NCI-H2107 treated with DMSO at 0.1 percent for 48 hours (cell line): ENCODE results near the gene PDE4D.
"Not testable (repeated sequence)": the region's sequence is repeated elsewhere in the genome, so short reads cannot be mapped to it uniquely, and the experiment has no call there.

ENCODE experiments used
- DNase-seq: peaks from one replicate; lab custom pipeline; 2025; ENCODE audit not compliant: unreplicated experiment; lab: John Stamatoyannopoulos, UW

The PDE4D gene

DNA sequence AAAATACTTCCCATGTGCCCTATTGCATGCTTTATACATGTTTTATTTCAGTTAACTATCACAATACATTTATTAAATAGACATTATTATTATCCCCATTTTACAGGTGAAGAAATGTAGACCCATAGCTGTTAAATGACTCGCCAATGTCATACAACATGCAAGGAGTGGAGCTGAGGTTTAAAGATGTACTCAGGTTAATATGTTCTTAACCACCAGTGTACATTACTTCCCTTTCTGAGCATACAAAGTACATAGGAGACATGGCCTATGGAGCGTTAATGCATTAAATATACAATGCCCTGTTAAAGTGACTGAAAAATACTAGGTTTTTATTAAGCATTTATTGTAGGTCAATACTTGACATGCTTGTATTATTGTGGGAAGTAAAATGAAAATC lies 407.0 kb downstream of the PDE4D start:
- no peak for DNase-seq

- DNase-seq = no peak
Measured at GRCh38 chr5:59485629-59486439, 407.7 kb downstream of the PDE4D start.

- DNase-seq = no peak
Measured at GRCh38 chr5:59485107-59485506, 408.4 kb downstream of the PDE4D start.

GRCh38 chr5:59484618-59485017 lies 408.9 kb downstream of the PDE4D start:
- DNase-seq = no peak

DNA sequence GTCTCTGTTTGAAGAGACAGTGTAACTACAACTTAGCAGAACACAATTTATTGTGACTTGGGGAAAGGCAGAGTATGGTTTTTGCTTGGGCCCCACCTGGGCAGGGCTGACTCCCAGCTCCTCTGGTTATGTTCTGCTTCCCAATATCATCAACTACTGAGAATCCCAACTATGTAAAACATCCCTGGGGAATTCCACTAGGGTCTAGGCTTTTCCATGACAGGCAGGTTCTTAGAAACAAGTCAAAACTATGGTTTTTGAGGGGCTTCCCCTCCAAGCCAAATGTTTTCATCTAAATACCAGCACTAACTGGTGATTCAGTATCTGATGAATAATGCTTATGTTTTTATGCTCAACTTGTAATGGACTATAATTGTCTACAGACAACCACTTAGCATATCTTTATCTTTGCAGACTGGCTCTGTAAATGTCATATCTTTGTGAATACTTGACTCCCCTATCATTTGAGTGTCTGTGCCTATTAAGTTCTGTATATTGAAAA lies 409.5 kb downstream of the PDE4D start:
- DNase-seq = no peak

DNA sequence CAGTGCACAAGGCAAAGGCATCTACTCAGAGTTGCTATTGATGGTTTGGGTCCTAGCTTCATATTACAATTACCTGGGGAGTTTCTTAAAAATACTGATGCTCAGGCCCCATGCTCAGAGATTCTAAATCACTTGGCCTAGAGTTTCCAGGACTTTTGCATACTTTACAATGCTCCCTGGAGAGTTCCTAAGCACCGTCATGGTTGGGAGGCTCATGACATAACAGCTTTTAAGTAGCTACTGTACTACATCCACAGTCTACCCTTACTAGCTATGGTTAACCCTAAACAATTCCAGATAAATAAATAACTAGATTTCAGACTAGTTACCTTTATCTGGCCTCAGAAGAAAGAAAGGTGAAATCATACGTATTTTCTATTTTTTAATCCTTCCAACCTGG lies 414.4 kb downstream of the PDE4D start:
- no peak for DNase-seq

- DNase-seq = no peak
Measured at GRCh38 chr5:59474324-59474723, 419.2 kb downstream of the PDE4D start.

DNA sequence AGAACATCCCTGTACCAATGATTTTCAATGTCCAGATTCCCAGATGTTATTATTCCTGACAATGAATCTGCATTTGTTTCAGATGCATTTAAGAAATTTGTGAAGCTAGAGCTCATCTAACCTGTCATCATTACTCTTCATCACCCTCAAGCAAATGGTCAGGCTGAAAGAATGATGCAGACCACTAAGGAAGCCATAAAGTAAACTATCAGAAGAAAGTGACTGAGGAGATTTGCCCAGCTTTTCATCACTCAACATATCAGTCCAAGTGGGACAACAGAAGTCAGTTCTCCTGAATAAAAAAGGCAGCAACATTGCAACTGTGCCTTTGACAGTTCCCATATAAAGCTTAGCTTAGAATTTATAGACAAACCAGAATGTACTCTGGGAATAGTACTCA lies 419.9 kb downstream of the PDE4D start:
- DNase-seq = no peak

DNA sequence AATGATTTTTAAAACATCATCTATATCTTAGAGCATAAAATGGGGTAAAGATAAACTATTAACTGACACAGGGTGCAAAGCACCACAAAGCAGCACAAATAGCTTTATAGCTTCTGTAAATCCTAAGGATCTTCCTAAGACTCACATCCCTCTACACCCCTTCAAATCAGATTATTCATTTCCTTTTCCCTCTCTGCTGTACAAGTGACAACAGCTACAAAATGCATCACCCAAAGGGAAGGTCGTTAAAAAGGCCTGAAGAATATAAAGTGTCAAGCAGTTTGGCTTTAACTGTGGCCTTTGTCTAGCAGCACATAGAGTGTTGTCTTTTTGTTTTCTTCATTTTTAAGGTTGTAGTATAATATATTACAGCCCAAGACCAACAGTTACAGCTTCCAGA lies 422.1 kb downstream of the PDE4D start:
- no peak for DNase-seq

DNA sequence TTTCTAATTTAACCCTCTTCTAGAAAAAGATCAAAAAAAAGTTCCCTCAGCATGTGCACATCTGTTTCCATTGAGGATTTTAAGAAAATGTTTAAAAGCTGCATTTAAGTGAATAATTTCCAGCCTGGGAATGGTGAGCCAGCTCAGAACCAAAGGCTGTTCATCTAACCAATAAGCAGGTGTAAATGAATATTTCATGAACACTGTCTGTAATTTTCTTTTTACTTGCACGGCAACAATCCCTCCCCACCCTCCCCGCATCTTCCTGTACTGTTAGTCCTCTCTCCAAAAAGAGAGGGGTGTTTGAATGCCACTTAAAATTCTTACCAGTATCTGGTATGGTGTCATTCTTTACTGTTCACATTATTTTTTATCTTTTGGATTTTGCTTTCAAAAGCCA lies 425.6 kb downstream of the PDE4D start:
- DNase-seq = no peak

- DNase-seq = no peak
Measured at GRCh38 chr5:59466271-59466670, 427.3 kb downstream of the PDE4D start.

GRCh38 chr5:59464969-59465368 lies 428.6 kb downstream of the PDE4D start:
- no peak for DNase-seq

DNA sequence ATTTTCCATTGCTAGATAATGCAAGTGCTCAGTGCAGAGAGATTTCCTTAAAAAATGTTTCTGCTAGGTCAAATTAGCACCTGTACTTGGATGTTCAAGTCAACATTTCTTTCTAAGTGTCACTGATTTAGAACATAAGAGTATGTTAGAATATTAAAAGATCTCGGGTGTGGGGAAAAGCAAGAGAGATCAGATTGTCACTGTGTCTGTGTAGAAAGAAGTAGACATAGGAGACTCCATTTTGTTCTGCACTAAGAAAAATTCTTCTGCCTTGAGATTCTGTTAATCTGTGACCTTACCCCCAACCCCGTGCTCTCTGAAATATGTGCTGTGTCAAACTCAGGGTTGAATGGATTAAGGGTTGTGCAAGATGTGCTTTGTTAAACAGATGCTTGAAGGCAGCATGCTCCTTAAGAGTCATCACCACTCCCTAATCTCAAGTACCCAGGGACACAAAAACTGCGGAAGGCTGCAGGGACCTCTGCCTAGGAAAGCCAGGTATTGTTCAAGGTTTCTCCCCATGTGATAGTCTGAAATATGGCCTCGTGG lies 429.8 kb downstream of the PDE4D start:
- DNase-seq = not testable (repeated sequence)

DNA sequence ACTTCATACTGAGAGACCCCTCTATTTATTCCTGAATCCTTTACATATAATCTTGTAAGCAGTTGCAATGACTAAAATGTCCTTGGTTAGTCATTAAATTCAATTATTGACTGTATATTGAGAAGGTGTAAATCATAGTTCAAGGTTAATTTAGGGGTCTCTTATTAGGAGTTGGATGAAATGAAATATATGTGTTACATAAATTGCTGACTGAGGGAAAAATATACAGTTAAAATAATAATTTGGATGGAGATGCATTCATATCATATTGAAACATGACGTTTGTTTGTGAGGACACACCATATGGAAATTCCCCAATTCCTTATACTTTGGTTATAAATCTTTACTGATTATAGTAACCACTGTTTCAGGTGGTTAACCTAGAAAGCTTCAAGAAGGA lies 430.6 kb downstream of the PDE4D start:
- DNase-seq = no peak

DNA sequence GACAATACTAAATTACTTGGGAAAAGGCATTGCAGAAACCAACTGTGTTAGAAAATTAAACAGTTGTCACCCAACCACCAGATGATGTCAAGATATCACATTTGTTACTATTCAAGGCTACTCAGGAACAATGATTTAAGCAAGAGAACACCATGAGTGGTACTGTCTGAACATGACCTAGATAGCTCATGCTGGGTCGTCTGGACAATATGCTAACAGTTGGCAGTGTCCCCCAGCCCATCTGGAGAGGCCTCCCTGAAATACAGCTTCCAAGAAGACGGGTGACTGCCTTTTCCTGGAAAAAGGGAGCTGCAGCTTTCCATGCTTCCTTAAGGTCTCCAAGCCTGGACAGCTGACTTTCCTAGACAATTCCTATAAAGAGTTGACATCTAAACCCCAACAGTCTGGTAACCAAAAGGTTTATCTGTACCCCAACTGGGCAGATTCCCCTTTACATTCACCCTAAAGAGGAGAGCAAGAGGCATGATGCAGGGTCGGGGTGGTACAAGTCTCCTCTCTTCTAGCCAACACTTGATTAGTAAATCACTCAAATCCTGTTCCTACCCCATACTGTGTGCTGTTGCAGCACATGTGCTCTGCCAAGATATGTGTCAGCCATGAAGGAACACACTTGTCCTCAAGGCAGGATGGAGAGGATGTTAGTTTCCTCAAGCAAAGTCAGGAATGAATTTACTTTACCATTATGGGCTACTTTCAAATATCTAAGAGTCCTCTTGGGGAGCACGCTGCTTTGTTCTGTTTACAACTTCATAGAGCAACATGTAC lies 433.0 kb downstream of the PDE4D start:
- DNase-seq = no peak

GRCh38 chr5:59458966-59459729 lies 434.4 kb downstream of the PDE4D start:
- no peak for DNase-seq

DNA sequence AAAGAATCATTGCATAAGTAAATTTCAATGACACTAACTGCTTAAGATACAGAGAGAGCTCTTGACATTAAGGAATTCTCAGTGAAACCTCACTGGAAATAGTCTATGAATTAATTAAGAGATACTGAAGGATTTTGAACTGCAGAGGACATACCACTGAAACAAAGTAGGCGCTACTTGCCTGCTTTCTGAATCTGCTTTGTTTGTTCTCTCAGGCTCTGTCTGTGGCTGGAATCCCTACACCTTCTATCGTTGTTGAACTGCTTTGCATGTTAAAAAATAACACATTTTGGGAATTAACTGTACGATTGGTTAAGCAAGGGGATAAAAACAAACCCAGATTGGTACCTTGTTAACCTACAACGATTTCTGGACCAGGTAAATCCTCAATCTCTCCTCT lies 435.2 kb downstream of the PDE4D start:
- DNase-seq = no peak

- DNase-seq = no peak
Measured at GRCh38 chr5:59449905-59450644, 443.5 kb downstream of the PDE4D start.

DNA sequence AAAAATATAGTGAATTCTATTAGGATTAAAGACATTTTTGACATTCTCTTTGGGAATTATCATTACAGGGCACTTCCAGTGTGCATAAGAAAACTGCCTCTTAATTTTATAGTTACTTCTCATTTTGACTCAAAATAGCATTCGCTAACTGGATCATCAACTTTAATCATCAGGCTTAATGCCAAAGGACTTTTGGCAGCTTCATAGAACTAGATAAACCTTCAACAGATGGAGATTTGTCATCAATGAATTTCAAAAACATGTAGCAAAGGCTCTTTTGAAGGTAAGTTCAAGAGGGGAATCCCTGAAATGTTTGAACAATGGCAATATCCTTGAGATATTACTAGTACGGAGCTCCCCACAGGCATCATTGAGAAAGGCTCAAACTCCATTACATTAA lies 447.2 kb downstream of the PDE4D start:
- DNase-seq = no peak

DNA sequence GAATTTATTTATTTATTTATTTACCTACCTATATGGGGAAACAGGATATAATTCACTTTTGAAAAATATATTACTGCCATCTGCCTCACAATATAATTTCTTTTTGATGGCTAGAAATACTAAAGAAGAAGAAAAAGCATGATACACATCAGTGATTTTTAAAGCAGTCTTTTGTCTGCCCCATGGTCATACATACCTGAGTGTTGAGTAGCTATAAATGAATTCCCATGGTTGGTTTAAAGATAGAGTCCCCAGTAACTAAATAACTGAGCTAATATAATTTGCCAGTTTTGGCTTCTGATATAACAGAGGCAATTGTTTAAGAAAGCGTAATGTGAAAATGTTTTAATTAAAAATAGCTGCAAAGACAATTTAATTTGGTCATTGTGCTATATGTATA lies 447.8 kb downstream of the PDE4D start:
- DNase-seq = no peak

DNA sequence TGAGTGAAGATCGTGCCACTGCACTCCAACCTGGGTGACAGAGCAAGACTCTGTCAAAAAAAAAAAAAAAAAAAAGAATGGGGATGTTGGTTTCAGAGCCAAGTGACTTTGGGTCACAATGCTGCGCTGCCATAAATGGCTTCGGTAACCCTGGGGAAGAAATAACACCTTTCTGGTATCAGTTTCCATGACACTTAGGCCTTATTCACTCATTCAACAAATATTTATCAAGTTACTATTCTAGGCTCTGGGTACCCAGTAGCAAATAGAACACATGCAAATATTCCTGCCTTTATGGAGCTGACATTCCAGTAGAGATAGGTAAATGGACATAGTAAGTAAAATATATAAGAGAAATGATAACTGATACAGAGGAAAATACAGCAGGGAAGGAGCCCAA lies 454.2 kb downstream of the PDE4D start:
- DNase-seq = no peak
